ENCODE data around the gene PDE1C.
"Not testable (repeated sequence)": the region's sequence is repeated elsewhere in the genome, so short reads cannot be mapped to it uniquely, and the experiment has no call there.

PDE1C gene

GRCh38 chr7:32042900-32043299 lies 27.3 kb downstream of the PDE1C start:
- no peak for DNase-seq

- no peak for DNase-seq
Measured at GRCh38 chr7:32039000-32039756, 31.0 kb downstream of the PDE1C start.

GRCh38 chr7:32037650-32038198 lies 32.5 kb downstream of the PDE1C start:
- DNase-seq = no peak

GRCh38 chr7:32036557-32036956 lies 33.6 kb downstream of the PDE1C start:
- DNase-seq = no peak

- no peak for DNase-seq
Measured at GRCh38 chr7:32034052-32034451, 36.2 kb downstream of the PDE1C start.

- no peak for DNase-seq
Measured at GRCh38 chr7:32033006-32033405, 37.2 kb downstream of the PDE1C start.

- DNase-seq = no peak
Measured at GRCh38 chr7:32032211-32032610, 38.0 kb downstream of the PDE1C start.

GRCh38 chr7:32030904-32031692 lies 39.1 kb downstream of the PDE1C start:
- DNase-seq = no peak

GRCh38 chr7:32026083-32026425 lies 44.2 kb downstream of the PDE1C start:
- DNase-seq = no peak

- no peak for DNase-seq
Measured at GRCh38 chr7:32025381-32026082, 44.7 kb downstream of the PDE1C start.

GRCh38 chr7:32023376-32023775 lies 46.8 kb downstream of the PDE1C start:
- DNase-seq = no peak

GRCh38 chr7:32022966-32023365 lies 47.2 kb downstream of the PDE1C start:
- no peak for DNase-seq

- DNase-seq = no peak
Measured at GRCh38 chr7:32020551-32021159, 49.6 kb downstream of the PDE1C start.

GRCh38 chr7:32018845-32019578 lies 51.2 kb downstream of the PDE1C start:
- no peak for DNase-seq

GRCh38 chr7:32015133-32015532 lies 55.1 kb downstream of the PDE1C start:
- DNase-seq = no peak

- not testable (repeated sequence) for DNase-seq
Measured at GRCh38 chr7:32013471-32013870, 56.7 kb downstream of the PDE1C start.

GRCh38 chr7:32005577-32005976 lies 64.6 kb downstream of the PDE1C start:
- DNase-seq = no peak

GRCh38 chr7:32001948-32002347 lies 68.3 kb downstream of the PDE1C start:
- no peak for DNase-seq

- no peak for DNase-seq
Measured at GRCh38 chr7:31997423-31997822, 72.8 kb downstream of the PDE1C start.

- DNase-seq = no peak
Measured at GRCh38 chr7:31995134-31995533, 75.1 kb downstream of the PDE1C start.

GRCh38 chr7:31991846-31992245 lies 78.4 kb downstream of the PDE1C start:
- no peak for DNase-seq

- DNase-seq = no peak
Measured at GRCh38 chr7:31991406-31991805, 78.8 kb downstream of the PDE1C start.
